OCI-LY1 (cell line): ENCODE results near the gene RGS7.

Source experiments
- H2AFZ ChIP-seq: fragments of 200-600 bp; sonication (generic), shearing (Covaris generic); 2 replicates; pipeline ENCODE4 v1.6.0; 2014; ENCODE audit warnings: antibody characterized with exemption, mild to moderate bottlenecking, low read length
- H3F3A ChIP-seq: fragments of 200-600 bp; sonication (generic), shearing (Covaris generic); 2 replicates; pipeline ENCODE4 v1.6.0; 2014; ENCODE audit warnings: mild to moderate bottlenecking, antibody characterized with exemption, low read length, moderate library complexity; ENCODE audit not compliant: insufficient read depth
- H3K27ac ChIP-seq: fragments of 200-600 bp; sonication (generic); 2 replicates; pipeline ENCODE4 v1.5.1; 2014; ENCODE audit warnings: low read length, mixed run types, mild to moderate bottlenecking, low read depth; ENCODE audit not compliant: poor library complexity, severe bottlenecking
- H3K27me3 ChIP-seq: fragments of 200-600 bp; sonication (generic); 2 replicates; pipeline ENCODE4 v1.6.0; 2014; ENCODE audit warnings: antibody characterized with exemption, mild to moderate bottlenecking, low read length, moderate library complexity; ENCODE audit not compliant: insufficient read depth
- H3K36me3 ChIP-seq: fragments of 200-600 bp; sonication (generic); 2 replicates; pipeline ENCODE4 v1.6.1; 2014; ENCODE audit warnings: mild to moderate bottlenecking, antibody characterized with exemption, low read length, moderate library complexity, mixed read lengths; ENCODE audit not compliant: insufficient read depth
- H3K4me1 ChIP-seq: fragments of 200-600 bp; sonication (generic); 2 replicates; pipeline ENCODE4 v1.5.1; 2014; ENCODE audit warnings: mild to moderate bottlenecking, low read length, moderate library complexity; ENCODE audit not compliant: insufficient read depth, severe bottlenecking
- H3K4me2 ChIP-seq: fragments of 200-600 bp; sonication (generic), shearing (Covaris generic); 2 replicates; pipeline ENCODE4 v1.6.1; 2014; ENCODE audit warnings: low read length
- H3K4me3 ChIP-seq: fragments of 200-600 bp; sonication (generic); 2 replicates; pipeline ENCODE4 v1.5.1; 2014; ENCODE audit warnings: low read length, low read depth, mild to moderate bottlenecking, mixed read lengths; ENCODE audit not compliant: poor library complexity, severe bottlenecking
- H3K79me2 ChIP-seq: fragments of 200-600 bp; shearing (Covaris generic); 2 replicates; pipeline ENCODE4 v1.6.1; 2016; ENCODE audit warnings: mixed run types, low read length, mixed read lengths; ENCODE audit not compliant: insufficient read depth
- H3K9ac ChIP-seq: fragments of 200-600 bp; sonication (generic), shearing (Covaris generic); 2 replicates; pipeline ENCODE4 v1.6.1; 2014; ENCODE audit warnings: mild to moderate bottlenecking, low read length, mixed read lengths
- H3K9me2 ChIP-seq: fragments of 200-600 bp; sonication (generic), shearing (Covaris generic); 2 replicates; pipeline ENCODE4 v1.6.1; 2014; ENCODE audit warnings: low read depth, mild to moderate bottlenecking, low read length, mixed read lengths
- H3K9me3 ChIP-seq: fragments of 200-600 bp; shearing (Covaris generic); 2 replicates; pipeline ENCODE4 v1.6.1; 2014; ENCODE audit warnings: low read length, mixed read lengths
- H4K20me1 ChIP-seq: fragments of 200-600 bp; sonication (generic), shearing (Covaris generic); 2 replicates; pipeline ENCODE4 v1.6.0; 2016; ENCODE audit warnings: mild to moderate bottlenecking, low read length; ENCODE audit not compliant: insufficient read depth
- CTCF ChIP-seq: fragments of 200-600 bp; sonication (generic), shearing (Covaris generic); IDR thresholded peaks from 2 replicates; pipeline ENCODE4 v1.5.1; 2017; ENCODE audit warnings: mild to moderate bottlenecking, antibody characterized with exemption, low read length, moderate library complexity, mixed read lengths
- EZH2 ChIP-seq: fragments of 200-600 bp; sonication (generic), shearing (Covaris generic); IDR thresholded peaks from 2 replicates; pipeline ENCODE4 v1.8.0; 2017; ENCODE audit warnings: borderline replicate concordance, mixed run types, mild to moderate bottlenecking, antibody characterized with exemption, low read length, moderate library complexity, mixed read lengths

RGS7 gene

GRCh38 chr1:240758296-240758695, 598.7 kb downstream of the RGS7 start:
- Histone ChIP-seq H3K9ac (no peak overlapping the region), H3K36me3 (no peaks in the 10 kb centered on the region), H2AFZ (no peak overlapping the region), H3K9me2 (no peaks in the 10 kb centered on the region), H3K27ac (no peak overlapping the region), H3F3A (no peaks in the 10 kb centered on the region), H3K79me2 (no peaks in the 10 kb centered on the region), H4K20me1 (no peaks in the 10 kb centered on the region), H3K27me3 (no peaks in the 10 kb centered on the region; the same call in 1 of the 2 replicates), H3K4me3 (no peak overlapping the region), H3K9me3 (no peaks in the 10 kb centered on the region), H3K4me2 (no peak overlapping the region), H3K4me1 (no peaks in the 10 kb centered on the region)
- no peak for TF ChIP-seq EZH2
- TF ChIP-seq CTCF: no peak

- no peaks in the 10 kb centered on the region for H3K36me3 ChIP-seq
- H3K4me1 ChIP-seq: no peaks in the 10 kb centered on the region
- TF ChIP-seq CTCF (no peak), EZH2 (no peak)
- H4K20me1 ChIP-seq: no peaks in the 10 kb centered on the region
- no peak overlapping the region for H3K9ac ChIP-seq
- no peak overlapping the region for H2AFZ ChIP-seq
- H3K79me2 ChIP-seq: no peaks in the 10 kb centered on the region
- no peak overlapping the region for H3K27ac ChIP-seq
- H3K4me3 ChIP-seq: no peak overlapping the region
- no peaks in the 10 kb centered on the region for H3F3A ChIP-seq
- no peaks in the 10 kb centered on the region for H3K9me3 ChIP-seq
- H3K27me3 ChIP-seq: no peaks in the 10 kb centered on the region
- no peak overlapping the region for H3K4me2 ChIP-seq
- no peaks in the 10 kb centered on the region for H3K9me2 ChIP-seq
Observed at GRCh38 chr1:240747907-240748306, 609.1 kb downstream of the RGS7 start.

- H3F3A ChIP-seq: no peaks in the 10 kb centered on the region
- no peaks in the 10 kb centered on the region for H3K9me3 ChIP-seq
- no peaks in the 10 kb centered on the region for H3K9me2 ChIP-seq
- H3K4me2 ChIP-seq: no peak overlapping the region
- no peak overlapping the region for H3K9ac ChIP-seq
- TF ChIP-seq CTCF (no peak), EZH2 (no peak)
- H4K20me1 ChIP-seq: no peaks in the 10 kb centered on the region
- no peak overlapping the region for H3K4me3 ChIP-seq
- H3K4me1 ChIP-seq: no peaks in the 10 kb centered on the region
- no peak overlapping the region for H2AFZ ChIP-seq
- H3K27ac ChIP-seq: no peak overlapping the region
- H3K79me2 ChIP-seq: no peaks in the 10 kb centered on the region
- no peaks in the 10 kb centered on the region for H3K27me3 ChIP-seq
- H3K36me3 ChIP-seq: no peaks in the 10 kb centered on the region
Observed at GRCh38 chr1:240743705-240744104, 613.3 kb downstream of the RGS7 start.
